K562 (cell line): ENCODE measurements around the gene ASB11. TPM values are rescaled to one million over a fixed set of nuclear protein-coding genes. Genes with fewer than 3 reads are reported as not detected.

Experiments
- CHCHD3 ChIP-seq: fragments of 250-450 bp; sonication (Bioruptor Pico); IDR thresholded peaks from 2 replicates; pipeline ENCODE4 v2.1.2; 2022; ENCODE audit warnings: mild to moderate bottlenecking
- E2F5 ChIP-seq: sonication (generic); formaldehyde crosslinking; IDR thresholded peaks from 2 replicates; pipeline ENCODE4 v1.8.0; 2022; ENCODE audit warnings: mild to moderate bottlenecking, missing genetic modification reagents
- ESRRB ChIP-seq: fragments of 250-450 bp; sonication (Bioruptor Pico); IDR thresholded peaks from 2 replicates; pipeline ENCODE4 v1.5.0; 2020; ENCODE audit warnings: mild to moderate bottlenecking, moderate library complexity, borderline replicate concordance
- GATA2 ChIP-seq: sonication (generic); formaldehyde crosslinking; IDR thresholded peaks from 2 replicates; pipeline ENCODE4 v1.4.0; 2020; ENCODE audit warnings: mild to moderate bottlenecking, missing genetic modification reagents
- MXI1 ChIP-seq: IDR thresholded peaks from 2 replicates; pipeline ENCODE4 v1.6.1; 2011; ENCODE audit warnings: low read depth, mild to moderate bottlenecking, improper control_type of control experiment, low read length
- NCOA6 ChIP-seq: fragments of 450-650 bp; IDR thresholded peaks from 2 replicates; pipeline ENCODE4 v1.6.1; 2017; ENCODE audit warnings: mild to moderate bottlenecking
- NRF1 ChIP-seq, 2 experiments: fragments of 450-650 bp; IDR thresholded peaks in 1 of 2; conservative IDR thresholded peaks in 1 of 2; 2 replicates each; pipeline ENCODE4 v1.6.1; 2014; ENCODE audit warnings: mild to moderate bottlenecking in 2 of 2
- RUNX1 ChIP-seq: sonication (generic); IDR thresholded peaks from 2 replicates; pipeline ENCODE4 v1.6.1; 2016; ENCODE audit warnings: antibody characterized with exemption, low read depth
- SMARCA5 ChIP-seq: fragments of 450-650 bp; IDR thresholded peaks from 2 replicates; pipeline ENCODE4 v1.6.1; 2016
- TAL1 ChIP-seq: fragments of 450-650 bp; IDR thresholded peaks from 2 replicates; pipeline ENCODE4 v1.6.1; 2016; ENCODE audit warnings: mild to moderate bottlenecking
- XRCC5 ChIP-seq: fragments of 200-400 bp; formaldehyde crosslinking; IDR thresholded peaks from 2 replicates; pipeline ENCODE4 v1.6.1; 2017; ENCODE audit warnings: low read depth, mild to moderate bottlenecking, low read length
- ZBTB33 ChIP-seq: sonication (generic); formaldehyde crosslinking; IDR thresholded peaks from 2 replicates; pipeline ENCODE4 v1.8.1; 2023; ENCODE audit warnings: mild to moderate bottlenecking, missing genetic modification reagents
- ZNF217 ChIP-seq: sonication (generic); formaldehyde crosslinking; IDR thresholded peaks from 2 replicates; pipeline ENCODE4 v1.8.0; 2022; ENCODE audit warnings: mild to moderate bottlenecking, missing genetic modification reagents
- ZNF584 ChIP-seq: fragments of 200-800 bp; sonication (Bioruptor generic); IDR thresholded peaks from 2 replicates; pipeline ENCODE4 v1.6.1; 2016; ENCODE audit warnings: low read depth, mild to moderate bottlenecking, missing genetic modification characterization, missing compliant biosample characterization
- polyA plus RNA-seq, 8 experiments: library from polyadenylated mRNA; depleted of rRNA in 4 of 8; stranded (reverse) in 5 of 8; unstranded in 3 of 8; fragments of >200 nt; fragmentation: Nextera tagmentation in 2 of 8; fragmentation: Illumina TruSeq in 1 of 8; extraction: Ambion mirVana in 2 of 8; extraction: Trizol in 1 of 8; gene quantifications; 2 replicates each; pipeline versions ENCODE4 v1.2.1 to v1.2.3, GENCODE V29; 2011 to 2014; ENCODE audit warnings: inconsistent platforms in 1 of 8, missing spikeins in 1 of 8
- total RNA-seq, 7 experiments: library from RNA; depleted of rRNA in 6 of 7; stranded (reverse); fragments of >200 nt in 6 of 7; fragmentation: Illumina TruSeq in 2 of 7; extraction: Trizol in 2 of 7; gene quantifications; 2 replicates each; pipeline versions ENCODE4 v1.2.1 to v1.2.3, GENCODE V29; 2011 to 2021; ENCODE audit warnings: low replicate concordance in 1 of 7
- TF ChIP-seq, protein P1 (sequence below): fragments of 450-650 bp; conservative IDR thresholded peaks from 2 replicates; pipeline ENCODE4 v1.6.1; 2016; ENCODE audit warnings: missing genetic modification characterization, low read depth, mild to moderate bottlenecking, missing compliant biosample characterization, moderate library complexity
- TF ChIP-seq, protein P2 (sequence below): sonication (generic); formaldehyde crosslinking; IDR thresholded peaks from 2 replicates; pipeline ENCODE4 v1.8.0; 2022; ENCODE audit warnings: missing genetic modification reagents, mild to moderate bottlenecking, borderline replicate concordance
- TF ChIP-seq, protein P3 (sequence below): fragments of 450-650 bp; formaldehyde crosslinking; conservative IDR thresholded peaks from 2 replicates; pipeline ENCODE4 v1.4.0; 2022; ENCODE audit warnings: mild to moderate bottlenecking, missing genetic modification characterization
- TF ChIP-seq, protein P4 (sequence below): fragments of 250-450 bp; sonication (Bioruptor Pico); IDR thresholded peaks from 2 replicates; pipeline ENCODE4 v1.5.0; 2021; ENCODE audit warnings: mild to moderate bottlenecking, moderate library complexity

Gene ASB11
- total and polyA plus RNA-seq, 9 of the 15 experiments (the other 6 are each of a cell fraction or from before 2014, with no cell fraction given): not detected

GRCh38 chrX:15335135-15336022 is 19.9 kb upstream of the ASB11 start, which contains the start of gene PIGA (continued):
- TF ChIP-seq, protein P1, sequence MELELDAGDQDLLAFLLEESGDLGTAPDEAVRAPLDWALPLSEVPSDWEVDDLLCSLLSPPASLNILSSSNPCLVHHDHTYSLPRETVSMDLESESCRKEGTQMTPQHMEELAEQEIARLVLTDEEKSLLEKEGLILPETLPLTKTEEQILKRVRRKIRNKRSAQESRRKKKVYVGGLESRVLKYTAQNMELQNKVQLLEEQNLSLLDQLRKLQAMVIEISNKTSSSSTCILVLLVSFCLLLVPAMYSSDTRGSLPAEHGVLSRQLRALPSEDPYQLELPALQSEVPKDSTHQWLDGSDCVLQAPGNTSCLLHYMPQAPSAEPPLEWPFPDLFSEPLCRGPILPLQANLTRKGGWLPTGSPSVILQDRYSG (tag): no peak
- no peak for TF ChIP-seq ZNF584 (CRISPR knock-in tag)
- TF ChIP-seq NCOA6: no peak
- no peak for TF ChIP-seq TAL1
- TF ChIP-seq GATA2: no peak
- TF ChIP-seq XRCC5: no peak
- TF ChIP-seq, protein P2, sequence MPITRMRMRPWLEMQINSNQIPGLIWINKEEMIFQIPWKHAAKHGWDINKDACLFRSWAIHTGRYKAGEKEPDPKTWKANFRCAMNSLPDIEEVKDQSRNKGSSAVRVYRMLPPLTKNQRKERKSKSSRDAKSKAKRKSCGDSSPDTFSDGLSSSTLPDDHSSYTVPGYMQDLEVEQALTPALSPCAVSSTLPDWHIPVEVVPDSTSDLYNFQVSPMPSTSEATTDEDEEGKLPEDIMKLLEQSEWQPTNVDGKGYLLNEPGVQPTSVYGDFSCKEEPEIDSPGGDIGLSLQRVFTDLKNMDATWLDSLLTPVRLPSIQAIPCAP (CRISPR knock-in tag): no peak
- TF ChIP-seq ESRRB (CRISPR knock-in tag): no peak
- no peak for TF ChIP-seq RUNX1
- TF ChIP-seq CHCHD3 (CRISPR knock-in tag): no peak
- TF ChIP-seq NRF1 (conservative IDR thresholded peaks at IDR 0.05 in 1 of 2, IDR thresholded peaks at IDR 0.05 in 1 of 2): peak; percentile 98
- TF ChIP-seq, protein P3, sequence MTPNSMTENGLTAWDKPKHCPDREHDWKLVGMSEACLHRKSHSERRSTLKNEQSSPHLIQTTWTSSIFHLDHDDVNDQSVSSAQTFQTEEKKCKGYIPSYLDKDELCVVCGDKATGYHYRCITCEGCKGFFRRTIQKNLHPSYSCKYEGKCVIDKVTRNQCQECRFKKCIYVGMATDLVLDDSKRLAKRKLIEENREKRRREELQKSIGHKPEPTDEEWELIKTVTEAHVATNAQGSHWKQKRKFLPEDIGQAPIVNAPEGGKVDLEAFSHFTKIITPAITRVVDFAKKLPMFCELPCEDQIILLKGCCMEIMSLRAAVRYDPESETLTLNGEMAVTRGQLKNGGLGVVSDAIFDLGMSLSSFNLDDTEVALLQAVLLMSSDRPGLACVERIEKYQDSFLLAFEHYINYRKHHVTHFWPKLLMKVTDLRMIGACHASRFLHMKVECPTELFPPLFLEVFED (CRISPR knock-in tag): no peak
- TF ChIP-seq MXI1: peak; percentile 50; the same call in 1 of the 2 replicates
- TF ChIP-seq E2F5: no peak
- no peak for TF ChIP-seq ZBTB33 (CRISPR knock-in tag)
- TF ChIP-seq ZNF217 (CRISPR knock-in tag): no peak
- TF ChIP-seq SMARCA5: no peak
- TF ChIP-seq, protein P4, sequence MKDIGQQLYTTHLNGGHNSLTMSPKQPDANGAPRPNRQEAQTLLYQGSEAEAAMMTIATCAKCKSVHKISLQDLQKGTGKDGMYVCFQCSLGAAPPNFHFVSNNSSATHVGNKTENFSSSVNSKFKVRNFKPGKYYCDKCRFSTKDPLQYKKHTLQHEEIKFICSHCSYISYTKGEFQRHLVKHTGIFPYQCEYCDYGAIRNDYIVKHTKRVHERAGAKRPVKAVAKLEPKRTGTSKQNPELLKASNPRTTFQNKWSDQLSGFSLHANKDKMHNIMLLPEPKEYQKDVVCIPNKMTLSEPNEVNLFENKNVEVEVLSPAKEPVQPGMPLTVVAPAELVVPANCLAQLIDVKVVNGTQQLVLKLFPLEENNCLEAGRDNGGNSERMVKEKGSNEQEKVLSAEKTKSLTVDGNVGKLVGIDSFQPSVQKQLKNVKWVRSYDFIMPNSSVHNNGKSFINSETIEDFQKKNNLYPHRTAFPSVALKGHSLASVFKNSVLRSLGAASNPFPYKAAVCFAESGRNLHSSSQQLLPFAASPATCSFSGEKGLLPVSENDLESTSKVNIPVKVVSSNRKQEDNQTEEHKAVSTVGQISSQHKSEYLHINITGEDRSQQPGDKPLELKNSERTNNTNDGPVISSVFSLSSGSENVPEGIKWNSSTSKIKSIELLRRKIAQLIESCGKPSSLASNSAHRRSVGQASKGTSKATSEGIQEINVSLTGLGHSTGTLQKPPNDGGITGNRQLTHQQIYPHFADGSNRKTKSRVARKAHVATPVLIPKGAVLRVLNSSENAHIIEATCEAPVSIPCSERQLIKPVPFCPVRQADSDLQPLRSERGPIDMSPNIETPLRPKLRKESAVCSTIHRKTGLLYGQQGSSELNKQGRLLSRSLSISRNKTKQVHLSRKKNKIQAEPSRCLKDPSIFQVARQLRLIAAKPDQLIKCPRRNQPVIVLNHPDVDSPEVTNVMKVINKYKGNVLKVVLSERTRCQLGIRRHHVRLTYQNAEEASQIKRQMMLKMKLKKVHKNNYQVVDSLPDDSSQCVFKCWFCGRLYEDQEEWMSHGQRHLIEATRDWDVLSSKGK (CRISPR knock-in tag): no peak
